Brain pericyte (primary cell): ENCODE results near the gene DDX25.
"Not testable (repeated sequence)": the region's sequence is repeated elsewhere in the genome, so short reads cannot be mapped to it uniquely, and the experiment has no call there.

Experiments used
- DNase-seq: peaks from one replicate; pipeline ENCODE4 v3.0.0-alpha.2; 2012; ENCODE audit warnings: low read depth, low spot score

DDX25 gene

GRCh38 chr11:125904678-125905077, 370 bp downstream of the DDX25 start:
- no peak for DNase-seq

- no peak for DNase-seq
These were observed 6.0 kb downstream of the DDX25 start for GRCh38 chr11:125910226-125910849.

- DNase-seq, result not testable (repeated sequence)
These were observed 10.3 kb downstream of the DDX25 start for GRCh38 chr11:125914601-125915000.

- DNase-seq, result no peak
These were observed 12.5 kb downstream of the DDX25 start for GRCh38 chr11:125916683-125917347.

- no peak for DNase-seq
These were observed 14.0 kb downstream of the DDX25 start for GRCh38 chr11:125918140-125918840.

GRCh38 chr11:125921042-125921441, 16.7 kb downstream of the DDX25 start:
- no peak for DNase-seq

- no peak for DNase-seq
These were observed 17.8 kb downstream of the DDX25 start for GRCh38 chr11:125922156-125922555.

- DNase-seq, result no peak
These were observed 18.8 kb downstream of the DDX25 start for GRCh38 chr11:125923012-125923579.

GRCh38 chr11:125923633-125924032, 19.3 kb downstream of the DDX25 start:
- no peak for DNase-seq

GRCh38 chr11:125924384-125925007, 20.2 kb downstream of the DDX25 start:
- no peak for DNase-seq

GRCh38 chr11:125925247-125925740, 21.0 kb downstream of the DDX25 start:
- no peak for DNase-seq

- no peak for DNase-seq
These were observed 21.5 kb downstream of the DDX25 start for GRCh38 chr11:125925804-125926203.

- DNase-seq, result no peak
These were observed 22.4 kb downstream of the DDX25 start for GRCh38 chr11:125926682-125927081.

GRCh38 chr11:125929445-125930075, 25.3 kb downstream of the DDX25 start:
- DNase-seq, result no peak

GRCh38 chr11:125930076-125930450, 25.8 kb downstream of the DDX25 start:
- no peak for DNase-seq

GRCh38 chr11:125931116-125931515, 26.8 kb downstream of the DDX25 start:
- DNase-seq, result no peak

GRCh38 chr11:125931668-125932067, 27.4 kb downstream of the DDX25 start:
- DNase-seq, result no peak

- no peak for DNase-seq
These were observed 28.0 kb downstream of the DDX25 start for GRCh38 chr11:125932301-125932700.

GRCh38 chr11:125933030-125933813, 28.9 kb downstream of the DDX25 start:
- no peak for DNase-seq

- no peak for DNase-seq
These were observed 30.2 kb downstream of the DDX25 start for GRCh38 chr11:125934473-125934872.

- no peak for DNase-seq
These were observed 30.7 kb downstream of the DDX25 start for GRCh38 chr11:125935056-125935455.
